Calu3 (cell line): ENCODE measurements around the gene CDK5RAP1. TPM values are rescaled to one million over a fixed set of nuclear protein-coding genes. Genes with fewer than 3 reads are reported as not detected.

Source experiments
- BruUV-seq: library from RNA; stranded (reverse); fragments of 400-500 nt; replicated peaks from 2 replicates; lab custom pipeline; 2021; lab: Mats Ljungman, UMichigan
- CTCF ChIA-PET: fragments of 300-600 bp; sonication (Branson Sonifier 250); formaldehyde crosslinking; loops from one replicate; lab custom pipeline; 2022; ENCODE audit warnings: antibody characterized with exemption; lab: Charles Lee
- DNase-seq: peaks from one replicate; pipeline ENCODE4 v3.0.0; 2022
- H3K27ac Mint-ChIP-seq: one replicate; pipeline ENCODE4 v1.8.0; 2022; ENCODE audit warnings: mixed read lengths; ENCODE audit not compliant: unreplicated experiment
- H3K27me3 Mint-ChIP-seq: one replicate; pipeline ENCODE4 v1.8.0; 2022; ENCODE audit warnings: mixed read lengths; ENCODE audit not compliant: unreplicated experiment
- H3K36me3 Mint-ChIP-seq: one replicate; pipeline ENCODE4 v1.8.0; 2022; ENCODE audit warnings: mild to moderate bottlenecking, moderate library complexity, mixed read lengths; ENCODE audit not compliant: insufficient read depth, unreplicated experiment
- H3K4me1 Mint-ChIP-seq: one replicate; pipeline ENCODE4 v1.8.0; 2022; ENCODE audit warnings: mild to moderate bottlenecking, low read depth, mixed read lengths; ENCODE audit not compliant: unreplicated experiment
- H3K4me3 Mint-ChIP-seq: one replicate; pipeline ENCODE4 v1.8.0; 2022; ENCODE audit warnings: mild to moderate bottlenecking, low read depth, moderate library complexity, mixed read lengths; ENCODE audit not compliant: unreplicated experiment
- H3K9me3 Mint-ChIP-seq: one replicate; pipeline ENCODE4 v1.8.0; 2022; ENCODE audit warnings: low read depth, mixed read lengths; ENCODE audit not compliant: unreplicated experiment
- intact Hi-C: fragments of 100-400 bp; cut with micrococcal nuclease; formaldehyde crosslinking; loops from one replicate; pipeline ENCODE4 v1.10.0; 2022; ENCODE audit not compliant: unreplicated experiment
- total RNA-seq: library from RNA; stranded (reverse); gene quantifications from 2 replicates; pipeline ENCODE4 v1.2.3, GENCODE V29; 2022
- TF ChIP-seq, protein P1 (sequence below): fragments of 200-600 bp; IDR thresholded peaks from one replicate; pipeline ENCODE4 v1.8.0; 2022; ENCODE audit warnings: antibody characterized with exemption; ENCODE audit not compliant: unreplicated experiment

CDK5RAP1 gene
- total RNA-seq, 1 experiment from 2014 or later, result 65.8 TPM

DNA sequence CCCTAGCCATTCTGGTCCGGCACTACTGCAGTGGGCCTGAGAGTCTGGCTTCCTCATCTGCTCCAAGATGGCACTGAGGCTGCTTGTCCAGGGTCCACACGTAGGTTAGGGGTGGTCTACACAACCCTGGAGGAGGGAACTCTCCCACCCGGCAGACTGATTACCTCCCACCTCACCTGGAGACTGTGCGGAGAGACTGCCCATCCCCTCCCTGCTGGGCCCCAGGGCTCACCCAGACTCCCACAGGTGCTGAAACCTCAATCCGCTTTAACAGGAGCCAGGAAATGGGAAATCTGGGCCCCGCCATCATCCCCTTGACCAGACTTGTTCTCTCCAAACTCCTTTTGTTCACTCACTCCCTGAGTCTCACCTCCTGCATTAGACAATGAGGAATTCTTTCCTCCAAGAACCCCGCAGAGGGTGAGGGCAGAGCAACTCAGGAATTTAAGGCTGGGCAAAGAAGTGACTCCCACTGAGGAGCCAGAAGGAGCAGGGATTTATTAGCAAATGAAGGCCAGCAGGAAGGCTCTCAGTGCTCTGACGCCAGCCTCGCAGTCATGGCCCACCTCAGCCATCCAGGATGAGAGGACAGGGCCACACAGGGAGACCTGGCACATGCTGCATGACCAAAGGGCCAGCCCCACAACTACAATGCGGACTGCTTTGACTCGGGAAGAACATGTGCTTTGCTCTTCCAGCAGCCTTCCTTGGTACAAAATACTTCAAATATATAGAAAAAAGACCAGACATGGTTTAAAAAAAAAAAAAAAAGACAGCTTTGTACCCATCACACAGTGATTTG, 53.0 kb downstream of the CDK5RAP1 start:
- TF ChIP-seq, protein P1, sequence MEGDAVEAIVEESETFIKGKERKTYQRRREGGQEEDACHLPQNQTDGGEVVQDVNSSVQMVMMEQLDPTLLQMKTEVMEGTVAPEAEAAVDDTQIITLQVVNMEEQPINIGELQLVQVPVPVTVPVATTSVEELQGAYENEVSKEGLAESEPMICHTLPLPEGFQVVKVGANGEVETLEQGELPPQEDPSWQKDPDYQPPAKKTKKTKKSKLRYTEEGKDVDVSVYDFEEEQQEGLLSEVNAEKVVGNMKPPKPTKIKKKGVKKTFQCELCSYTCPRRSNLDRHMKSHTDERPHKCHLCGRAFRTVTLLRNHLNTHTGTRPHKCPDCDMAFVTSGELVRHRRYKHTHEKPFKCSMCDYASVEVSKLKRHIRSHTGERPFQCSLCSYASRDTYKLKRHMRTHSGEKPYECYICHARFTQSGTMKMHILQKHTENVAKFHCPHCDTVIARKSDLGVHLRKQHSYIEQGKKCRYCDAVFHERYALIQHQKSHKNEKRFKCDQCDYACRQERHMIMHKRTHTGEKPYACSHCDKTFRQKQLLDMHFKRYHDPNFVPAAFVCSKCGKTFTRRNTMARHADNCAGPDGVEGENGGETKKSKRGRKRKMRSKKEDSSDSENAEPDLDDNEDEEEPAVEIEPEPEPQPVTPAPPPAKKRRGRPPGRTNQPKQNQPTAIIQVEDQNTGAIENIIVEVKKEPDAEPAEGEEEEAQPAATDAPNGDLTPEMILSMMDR, result no peak
- Mint-ChIP-seq H3K27ac (no peak overlapping the region), H3K4me1 (no peaks in the 10 kb centered on the region), H3K27me3 (peaks cover 7% of the 10 kb centered on the region), H3K4me3 (no peak overlapping the region), H3K9me3 (no peaks in the 10 kb centered on the region), H3K36me3 (peaks cover 15% of the 10 kb centered on the region)
- no peak for DNase-seq
- intact Hi-C loops, result no loop called here
- CTCF ChIA-PET, result interaction anchor here (0.6 to 1.1 kb wide), 2 partner anchors 9 to 52 kb away, joined by 3 to 4 read pairs; no protein-coding TSS in a partner anchor
- no TSS peak for BruUV-seq

DNA sequence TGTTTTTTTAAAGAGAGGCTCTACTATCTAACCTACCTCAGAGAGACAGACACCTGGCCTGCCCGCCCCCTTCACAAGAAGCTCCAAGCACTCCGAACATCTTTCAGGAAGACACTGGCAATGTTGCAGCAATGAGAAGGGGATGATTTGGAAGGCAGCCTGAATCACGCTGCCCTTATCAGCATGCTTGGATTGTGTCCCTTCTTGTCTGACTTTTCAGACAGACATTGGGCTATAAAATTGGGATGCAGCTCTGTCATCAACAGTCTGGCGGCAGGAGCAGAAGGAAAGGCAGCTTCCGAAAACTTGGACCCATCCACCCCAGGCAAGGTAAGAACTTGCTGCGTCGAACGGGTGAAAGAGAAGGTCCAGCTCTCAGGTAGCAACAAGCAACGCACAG, 56.0 kb downstream of the CDK5RAP1 start:
- DNase-seq, result no peak
- intact Hi-C loops, result no loop called here
- Mint-ChIP-seq H3K4me3 (no peak overlapping the region), H3K27ac (no peak overlapping the region), H3K27me3 (peaks cover 27% of the 10 kb centered on the region), H3K36me3 (peaks cover 15% of the 10 kb centered on the region), H3K9me3 (no peaks in the 10 kb centered on the region), H3K4me1 (no peaks in the 10 kb centered on the region)
- CTCF ChIA-PET, result interaction anchor here (1.4 kb wide), 1 partner anchor 82 kb away, joined by 3 read pairs; no protein-coding TSS in a partner anchor
- TF ChIP-seq, protein P1, result no peak
- TSS peak; percentile 13 for BruUV-seq

DNA sequence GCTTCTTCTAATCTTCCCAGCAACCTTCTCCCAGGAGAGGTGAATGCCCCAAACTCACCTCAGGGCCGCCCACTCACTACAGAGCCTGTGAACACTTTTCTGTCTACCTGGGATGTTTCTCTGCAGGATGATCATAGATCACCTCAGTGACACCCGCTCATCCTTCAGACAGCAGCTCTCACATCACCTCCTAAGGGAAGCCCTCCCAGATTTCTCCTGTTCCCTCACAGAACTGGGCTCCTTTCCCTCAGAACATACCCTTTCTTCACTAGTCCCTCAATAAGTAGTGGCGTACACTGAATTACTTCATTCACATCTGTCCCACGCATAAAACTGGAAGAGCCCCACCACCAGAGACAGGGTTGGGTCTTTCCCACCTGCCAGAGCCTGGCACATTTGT, 57.8 kb downstream of the CDK5RAP1 start:
- no peaks in the 10 kb centered on the region for H3K4me1 Mint-ChIP-seq
- peaks cover 11% of the 10 kb centered on the region for H3K36me3 Mint-ChIP-seq
- H3K27ac Mint-ChIP-seq, result no peak overlapping the region
- intact Hi-C loops, result no loop called here
- no peak overlapping the region for H3K4me3 Mint-ChIP-seq
- no TSS peak for BruUV-seq
- peaks cover 27% of the 10 kb centered on the region for H3K27me3 Mint-ChIP-seq
- no peaks in the 10 kb centered on the region for H3K9me3 Mint-ChIP-seq
- TF ChIP-seq, protein P1, result no peak
- DNase-seq, result no peak
- CTCF ChIA-PET, result no interaction called here

DNA sequence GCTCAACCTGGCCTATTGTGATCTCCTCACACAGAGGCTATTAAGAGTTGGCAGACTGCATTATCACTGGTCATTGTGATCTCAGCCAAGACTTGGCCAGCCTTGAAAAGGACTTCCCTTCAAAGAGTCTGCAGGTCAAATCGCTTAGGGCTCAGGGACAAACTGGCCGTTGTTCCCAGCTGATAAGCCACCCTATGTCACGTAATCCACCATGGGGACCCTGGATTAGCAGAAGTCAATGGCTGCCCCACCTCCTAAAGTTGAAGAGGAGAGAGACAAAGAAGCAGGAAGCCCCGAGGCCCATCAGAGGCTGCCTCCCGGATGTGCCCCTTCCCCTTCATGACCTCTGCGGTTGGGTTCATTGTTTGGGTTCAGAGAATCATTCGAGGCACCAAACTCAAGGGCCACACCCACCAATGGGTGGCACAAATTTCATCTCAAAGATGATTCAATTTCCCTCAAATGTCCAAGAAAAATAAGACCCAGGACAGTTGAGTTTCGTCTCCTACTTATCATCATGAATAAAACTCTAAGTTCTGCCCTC, 61.7 kb downstream of the CDK5RAP1 start:
- no peak for DNase-seq
- BruUV-seq, result no TSS peak
- CTCF ChIA-PET, result interaction anchor here (0.7 kb wide), 1 partner anchor 40 kb away, joined by 3 read pairs; no protein-coding TSS in a partner anchor
- Mint-ChIP-seq H3K27me3 (peaks cover 53% of the 10 kb centered on the region), H3K4me3 (no peak overlapping the region), H3K9me3 (no peaks in the 10 kb centered on the region), H3K36me3 (no peaks in the 10 kb centered on the region), H3K27ac (no peak overlapping the region), H3K4me1 (no peaks in the 10 kb centered on the region)
- intact Hi-C loops, result no loop called here
- TF ChIP-seq, protein P1, result no peak
